Ascending aorta (tissue), 2 donors: ENCODE measurements around the gene CDKL4. TPM values are rescaled to one million over a fixed set of nuclear protein-coding genes. Genes with fewer than 3 reads are reported as not detected.

Source experiments
- DNase-seq, 2 donors: peaks; one replicate each; pipeline ENCODE4 v3.0.0-alpha.2; 2019; ENCODE audit warnings: low spot score in 2 of 2
- H3K27ac ChIP-seq, 2 donors: fragments of 200-600 bp; sonication (generic); one replicate each; pipeline ENCODE4 v1.5.1; 2016 to 2017; ENCODE audit warnings: mild to moderate bottlenecking in 1 of 2
- H3K27me3 ChIP-seq: fragments of 200-600 bp; sonication (generic); one replicate; pipeline ENCODE4 v1.5.1; 2017
- H3K36me3 ChIP-seq, 2 donors: fragments of 200-600 bp; sonication (generic); one replicate each; pipeline ENCODE4 v1.5.1; 2016
- H3K4me1 ChIP-seq, 2 donors: fragments of 200-600 bp; sonication (generic); one replicate each; pipeline ENCODE4 v1.5.1; 2016 to 2017; ENCODE audit warnings: mild to moderate bottlenecking in 1 of 2
- H3K4me3 ChIP-seq, 2 donors: fragments of 200-600 bp; sonication (generic); one replicate each; pipeline ENCODE4 v1.5.1; 2016 to 2017; ENCODE audit warnings: mild to moderate bottlenecking in 1 of 2
- H3K9me3 ChIP-seq, 2 donors: fragments of 200-600 bp; sonication (generic); one replicate each; pipeline ENCODE4 v1.5.1; 2016
- intact Hi-C: fragments of 100-400 bp; cut with DNase I; formaldehyde crosslinking; loops from one replicate; pipeline ENCODE4 v1.15.1; 2023
- total RNA-seq: library from RNA; depleted of rRNA; stranded (reverse); fragments of >200 nt; gene quantifications from one replicate; pipeline ENCODE4 v1.1.0, GENCODE V29; 2016
- TF ChIP-seq, protein P1 (sequence below), 3 experiments: fragments of 200-600 bp in 2 of 3; fragments of 450-650 bp in 1 of 3; sonication (generic) in 2 of 3; IDR thresholded peaks; one replicate each; pipeline ENCODE4 v1.5.1; 2016 to 2019; ENCODE audit warnings: antibody characterized with exemption in 3 of 3, mild to moderate bottlenecking in 1 of 3, moderate library complexity in 1 of 3

CDKL4 gene
- total RNA-seq, 1 donor from 2014 or later, result 2.0 TPM

DNA sequence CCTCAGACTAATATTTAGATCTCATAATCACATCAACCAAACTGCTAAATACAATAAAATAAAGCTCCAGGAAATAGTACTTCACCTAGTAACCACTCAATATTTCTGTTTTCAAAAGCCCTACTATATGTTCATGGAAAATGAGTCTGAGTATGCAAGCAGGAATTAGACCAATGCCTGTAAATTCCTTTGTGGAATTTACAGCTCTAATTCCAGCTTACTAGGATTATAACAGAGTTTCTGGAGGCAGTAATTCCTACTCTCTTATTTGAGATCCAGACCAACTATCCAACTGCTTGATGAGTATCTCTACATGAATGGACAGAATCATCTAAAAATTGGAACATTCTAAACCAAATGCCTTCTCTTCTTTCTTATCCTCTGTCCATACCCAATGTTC is 11.6 kb downstream of the CDKL4 start:
- Histone ChIP-seq H3K4me3 (no peak overlapping the region), H3K27me3 (no peaks in the 10 kb centered on the region), H3K36me3 (no peaks in the 10 kb centered on the region), H3K9me3 (no peaks in the 10 kb centered on the region), H3K4me1 (peaks cover 0 to 9% of the 10 kb centered on the region in 2 donors), H3K27ac (no peak overlapping the region)
- TF ChIP-seq, protein P1, sequence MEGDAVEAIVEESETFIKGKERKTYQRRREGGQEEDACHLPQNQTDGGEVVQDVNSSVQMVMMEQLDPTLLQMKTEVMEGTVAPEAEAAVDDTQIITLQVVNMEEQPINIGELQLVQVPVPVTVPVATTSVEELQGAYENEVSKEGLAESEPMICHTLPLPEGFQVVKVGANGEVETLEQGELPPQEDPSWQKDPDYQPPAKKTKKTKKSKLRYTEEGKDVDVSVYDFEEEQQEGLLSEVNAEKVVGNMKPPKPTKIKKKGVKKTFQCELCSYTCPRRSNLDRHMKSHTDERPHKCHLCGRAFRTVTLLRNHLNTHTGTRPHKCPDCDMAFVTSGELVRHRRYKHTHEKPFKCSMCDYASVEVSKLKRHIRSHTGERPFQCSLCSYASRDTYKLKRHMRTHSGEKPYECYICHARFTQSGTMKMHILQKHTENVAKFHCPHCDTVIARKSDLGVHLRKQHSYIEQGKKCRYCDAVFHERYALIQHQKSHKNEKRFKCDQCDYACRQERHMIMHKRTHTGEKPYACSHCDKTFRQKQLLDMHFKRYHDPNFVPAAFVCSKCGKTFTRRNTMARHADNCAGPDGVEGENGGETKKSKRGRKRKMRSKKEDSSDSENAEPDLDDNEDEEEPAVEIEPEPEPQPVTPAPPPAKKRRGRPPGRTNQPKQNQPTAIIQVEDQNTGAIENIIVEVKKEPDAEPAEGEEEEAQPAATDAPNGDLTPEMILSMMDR (IDR thresholded peaks at IDR 0.05), result no peak
- DNase-seq, result no peak
- intact Hi-C loops, result no loop called here

DNA sequence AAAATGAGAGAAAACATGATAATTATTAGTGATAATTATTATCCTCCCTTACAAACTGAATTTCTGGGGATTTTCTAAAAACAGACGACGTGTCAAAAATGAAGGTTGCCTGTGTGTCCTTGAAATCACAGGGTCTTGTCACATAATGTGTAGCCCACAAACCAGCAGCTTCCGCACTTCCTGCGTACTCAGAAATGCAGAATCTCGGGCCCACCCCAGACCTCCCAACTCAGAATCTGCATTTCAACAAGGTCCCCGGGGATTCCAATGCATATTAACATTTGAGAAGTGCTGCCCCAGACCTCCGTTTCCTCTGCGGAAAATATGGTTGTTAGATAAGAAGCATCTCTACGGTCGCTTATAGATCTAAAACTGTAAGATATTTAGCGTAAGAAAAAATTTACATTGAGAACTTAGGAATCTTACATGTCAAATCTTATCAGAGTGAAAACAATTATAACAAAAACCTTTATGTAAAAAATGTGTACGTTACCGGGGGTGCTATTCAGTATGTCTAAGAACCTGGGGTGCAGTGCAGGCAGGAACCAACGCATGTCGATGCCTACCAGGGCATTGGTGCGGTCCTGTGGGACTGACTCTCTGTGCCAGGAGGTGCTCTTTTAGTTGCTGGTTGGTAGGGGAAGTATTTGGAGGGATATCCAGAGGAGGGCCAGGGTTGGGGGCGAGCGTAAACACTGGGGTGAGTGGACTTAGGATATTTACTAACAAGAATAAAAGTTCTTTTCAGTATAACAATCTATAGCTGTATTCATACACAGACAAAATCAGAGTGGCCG is 15.2 kb downstream of the CDKL4 start:
- Histone ChIP-seq H3K27ac (no peak overlapping the region), H3K27me3 (no peaks in the 10 kb centered on the region), H3K9me3 (no peaks in the 10 kb centered on the region), H3K4me1 (peaks cover 0 to 9% of the 10 kb centered on the region in 2 donors), H3K36me3 (no peaks in the 10 kb centered on the region), H3K4me3 (peak overlapping the region; percentile 18 to 59)
- intact Hi-C loops, result loop anchor here (1.0 to 5.0 kb wide), 4 partner anchors 66 to 282 kb away; no protein-coding TSS in a partner anchor
- DNase-seq, result no peak
- TF ChIP-seq, protein P1 (IDR thresholded peaks at IDR 0.05), result no peak

DNA sequence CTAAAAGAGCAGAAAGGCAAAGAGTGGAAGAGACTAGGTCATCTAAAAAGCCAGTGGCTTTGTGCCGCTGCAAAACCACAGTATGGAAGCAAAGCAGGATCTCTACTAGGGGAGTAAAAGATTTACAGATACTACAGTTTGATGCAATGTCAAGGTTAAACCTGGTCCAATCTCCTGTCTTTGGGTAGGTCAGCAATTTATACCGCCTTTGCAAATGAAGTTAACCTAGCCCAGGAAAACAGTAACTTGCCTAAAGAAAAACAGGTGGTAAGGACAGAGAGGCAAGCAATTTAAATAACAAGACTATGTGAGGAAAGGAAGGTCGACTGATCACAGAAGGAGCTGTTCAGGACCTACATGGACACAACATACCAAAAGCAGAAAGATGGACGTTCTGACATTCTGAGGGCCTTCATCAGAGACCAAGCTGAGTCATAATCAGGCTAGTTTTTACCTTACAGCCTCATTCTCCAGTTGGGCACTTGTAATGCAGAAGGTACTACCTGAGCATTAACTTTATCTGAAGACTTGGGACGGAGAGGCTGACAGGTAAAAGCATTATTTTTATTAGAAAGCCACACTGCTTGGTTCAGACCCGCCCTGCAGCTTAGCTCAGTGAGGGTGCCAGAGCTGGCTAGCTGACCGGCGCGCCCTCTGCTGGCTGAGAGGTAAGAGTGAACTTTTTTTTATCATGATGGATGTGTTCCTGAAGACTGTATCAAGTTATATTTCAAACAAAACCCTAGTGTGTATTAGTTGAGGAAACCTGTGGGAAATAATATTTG is 15.9 kb downstream of the CDKL4 start:
- H3K4me3 ChIP-seq, result peak overlapping the region in 1 of 2 donors; percentile 59
- intact Hi-C loops, result loop anchor here (1.0 to 5.0 kb wide), 4 partner anchors 66 to 281 kb away; no protein-coding TSS in a partner anchor
- H3K9me3 ChIP-seq, result no peaks in the 10 kb centered on the region
- no peak overlapping the region for H3K27ac ChIP-seq
- peak in 1 of 2 donors; percentile 82 for DNase-seq
- H3K36me3 ChIP-seq, result no peaks in the 10 kb centered on the region
- H3K4me1 ChIP-seq, result peaks cover 0 to 9% of the 10 kb centered on the region in 2 donors
- no peaks in the 10 kb centered on the region for H3K27me3 ChIP-seq
- TF ChIP-seq, protein P1 (IDR thresholded peaks at IDR 0.05), result peak; percentile 74 to 82 (median 77)

DNA sequence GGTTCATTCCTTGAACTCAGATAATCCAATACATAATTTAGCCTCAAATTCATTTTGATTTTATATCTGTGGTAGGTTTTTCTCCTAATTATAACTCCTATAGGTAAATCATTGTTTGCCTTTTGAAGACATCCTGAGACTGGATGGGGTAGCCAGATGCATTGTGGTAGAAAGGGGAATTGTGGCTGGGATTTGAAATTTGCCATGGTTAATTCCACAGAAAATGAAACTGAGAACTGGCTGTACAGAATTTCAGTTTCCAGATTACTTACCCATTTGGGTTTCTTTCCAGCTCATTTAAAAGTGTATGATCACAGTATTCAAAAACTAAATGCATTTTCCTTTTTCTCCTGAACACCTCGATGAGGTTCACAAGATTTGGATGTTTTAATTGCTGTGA is 18.2 kb downstream of the CDKL4 start:
- intact Hi-C loops, result loop anchor here (5.0 kb wide), 1 partner anchor 63 kb away; no protein-coding TSS in a partner anchor
- TF ChIP-seq, protein P1 (IDR thresholded peaks at IDR 0.05), result no peak

DNA sequence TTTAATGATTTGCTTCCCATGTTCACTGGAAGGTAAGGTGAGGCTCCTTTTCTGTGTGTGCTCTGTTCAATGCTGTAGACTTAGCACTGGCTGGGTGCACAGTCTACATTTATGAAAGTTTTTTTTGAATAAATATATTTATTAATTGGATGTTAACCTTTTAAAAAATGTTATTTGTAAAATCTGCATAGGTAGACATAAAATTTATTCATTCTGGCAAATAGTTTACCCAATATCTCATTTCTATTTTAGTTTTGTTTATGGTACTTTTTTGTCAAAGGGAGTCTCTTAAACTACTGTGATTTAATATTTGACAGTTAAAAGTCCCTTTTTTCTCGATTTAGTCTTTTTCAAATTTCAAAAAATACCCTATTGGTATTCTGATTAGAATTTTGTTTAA is 19.9 kb downstream of the CDKL4 start:
- TF ChIP-seq, protein P1 (IDR thresholded peaks at IDR 0.05), result no peak
- H3K27me3 ChIP-seq, result no peaks in the 10 kb centered on the region
- H3K36me3 ChIP-seq, result no peaks in the 10 kb centered on the region
- no peak overlapping the region for H3K27ac ChIP-seq
- intact Hi-C loops, result no loop called here
- no peaks in the 10 kb centered on the region for H3K9me3 ChIP-seq
- DNase-seq, result no peak
- peaks cover 0 to 3% of the 10 kb centered on the region in 2 donors for H3K4me1 ChIP-seq
- H3K4me3 ChIP-seq, result no peak overlapping the region

More for the DNA sequence above, 18.2 kb downstream of the CDKL4 start:
- H3K4me3 ChIP-seq, result no peak overlapping the region
- H3K27ac ChIP-seq, result no peak overlapping the region
- H3K27me3 ChIP-seq, result no peaks in the 10 kb centered on the region
- H3K9me3 ChIP-seq, result no peaks in the 10 kb centered on the region
- H3K4me1 ChIP-seq, result peaks cover 0 to 9% of the 10 kb centered on the region in 2 donors
- H3K36me3 ChIP-seq, result no peaks in the 10 kb centered on the region
- DNase-seq, result no peak
